CD4-positive, alpha-beta T cell treated with Interleukin-17A for 1 hour (primary cell): ENCODE measurements around the gene LYSMD1.
"Not testable (repeated sequence)": the region's sequence is repeated elsewhere in the genome, so short reads cannot be mapped to it uniquely, and the experiment has no call there.

Source experiments
- DNase-seq: peaks from one replicate; pipeline ENCODE4 v3.0.0-alpha.2; 2020

LYSMD1 gene

GRCh38 chr1:151165738-151166504 is at the start of gene LYSMD1, which contains the start of gene SCNM1:
Gene LYSMD1, minus strand, starts transcription at chr1:151165902. Its CDS starts 644 bp downstream, at chr1:151165258.
Gene SCNM1, plus strand, starts transcription at chr1:151166144. Its CDS starts 9 bp downstream, at chr1:151166153.
- DNase-seq: peak; percentile 98

- no peak for DNase-seq
Measured at GRCh38 chr1:151213560-151213959, 47.9 kb upstream of the LYSMD1 start.

GRCh38 chr1:151211972-151212705 is 46.4 kb upstream of the LYSMD1 start:
- no peak for DNase-seq

- no peak for DNase-seq
Measured at GRCh38 chr1:151210830-151211229, 45.1 kb upstream of the LYSMD1 start.

GRCh38 chr1:151205381-151205965 is 39.8 kb upstream of the LYSMD1 start:
- DNase-seq: not testable (repeated sequence)

GRCh38 chr1:151199873-151200581 is 34.3 kb upstream of the LYSMD1 start:
- peak; percentile 24 for DNase-seq

GRCh38 chr1:151198254-151199127 is 32.8 kb upstream of the LYSMD1 start, which contains the start of gene PIP5K1A:
Gene PIP5K1A, plus strand, starts transcription at chr1:151198552. Its CDS starts 445 bp downstream, at chr1:151198997.
- peak; percentile 99 for DNase-seq

- peak; percentile 5 for DNase-seq
Measured at GRCh38 chr1:151197863-151198253, 32.2 kb upstream of the LYSMD1 start.

- DNase-seq: peak; percentile 76
Measured at GRCh38 chr1:151196292-151196800, 30.6 kb upstream of the LYSMD1 start.

GRCh38 chr1:151194894-151195594 is 29.3 kb upstream of the LYSMD1 start:
- not testable (repeated sequence) for DNase-seq

- DNase-seq: no peak
Measured at GRCh38 chr1:151193856-151194255, 28.2 kb upstream of the LYSMD1 start.

- no peak for DNase-seq
Measured at GRCh38 chr1:151193304-151193703, 27.6 kb upstream of the LYSMD1 start.

- DNase-seq: no peak
Measured at GRCh38 chr1:151192047-151192446, 26.3 kb upstream of the LYSMD1 start.

- DNase-seq: peak; percentile 88
Measured at GRCh38 chr1:151189637-151190445, 24.1 kb upstream of the LYSMD1 start, which contains the start of gene VPS72. Gene VPS72, minus strand, starts transcription at chr1:151190197. Its CDS starts 76 bp downstream, at chr1:151190121.

- DNase-seq: not testable (repeated sequence)
Measured at GRCh38 chr1:151188667-151189066, 23.0 kb upstream of the LYSMD1 start.

- no peak for DNase-seq
Measured at GRCh38 chr1:151187205-151187604, 21.5 kb upstream of the LYSMD1 start.

- DNase-seq: no peak
Measured at GRCh38 chr1:151184211-151184610, 18.5 kb upstream of the LYSMD1 start.

GRCh38 chr1:151176514-151177045 is 10.9 kb upstream of the LYSMD1 start:
- no peak for DNase-seq

GRCh38 chr1:151175863-151176262 is 10.2 kb upstream of the LYSMD1 start, which contains the start of gene TMOD4:
Gene TMOD4, minus strand, starts transcription at chr1:151175981. Its CDS starts 1,106 bp downstream, at chr1:151174875.
- DNase-seq: no peak
